ENCODE data around the gene FOXJ1.

FOXJ1 gene

DNA sequence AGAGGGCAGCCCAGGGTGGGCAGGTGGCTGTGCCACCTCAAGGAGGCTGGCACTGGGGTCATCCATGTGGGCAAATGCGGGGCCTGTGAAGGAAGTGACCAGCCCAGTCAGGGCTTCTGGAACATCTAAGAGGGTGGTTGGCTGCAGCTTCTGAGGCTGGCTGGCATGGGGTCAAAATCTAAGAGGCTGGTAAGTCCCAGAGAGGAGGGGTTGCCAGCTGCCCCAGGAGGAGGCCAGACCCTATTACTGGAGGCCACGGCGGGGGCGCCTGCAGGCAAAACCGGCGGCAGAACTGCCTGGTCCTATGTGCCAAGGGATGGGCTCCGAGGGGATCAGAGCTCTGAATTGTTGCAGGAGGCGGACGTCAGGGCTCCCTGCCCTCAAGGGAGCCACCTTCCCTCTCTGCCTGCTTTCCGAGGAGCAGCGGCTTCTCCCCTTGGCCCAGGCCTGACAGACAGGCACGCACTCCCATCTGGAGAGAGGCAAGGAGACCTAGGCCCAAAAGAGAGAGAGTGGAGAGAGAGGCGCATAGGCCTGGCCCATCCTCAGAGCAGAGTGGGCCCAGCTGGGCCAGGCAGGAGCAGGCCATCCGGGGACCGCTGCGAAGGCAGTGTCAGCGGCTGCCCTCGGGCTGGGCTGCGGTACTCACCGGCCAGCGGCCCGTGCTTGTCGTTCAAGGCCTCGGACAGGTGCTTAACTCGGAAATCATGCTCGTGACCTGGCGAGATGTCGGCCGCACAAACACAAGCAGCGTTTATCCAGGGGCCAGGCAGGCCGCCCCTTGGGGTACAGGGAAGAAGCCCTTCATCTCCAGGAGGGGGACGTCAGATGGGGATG is 51.1 kb downstream of the FOXJ1 start:
- DNase-seq: no peak

- DNase-seq: no peak
These were observed 52.0 kb downstream of the FOXJ1 start for GRCh38 chr17:76088868-76089576.

- DNase-seq: no peak
These were observed 52.8 kb downstream of the FOXJ1 start for GRCh38 chr17:76088041-76088867.

DNA sequence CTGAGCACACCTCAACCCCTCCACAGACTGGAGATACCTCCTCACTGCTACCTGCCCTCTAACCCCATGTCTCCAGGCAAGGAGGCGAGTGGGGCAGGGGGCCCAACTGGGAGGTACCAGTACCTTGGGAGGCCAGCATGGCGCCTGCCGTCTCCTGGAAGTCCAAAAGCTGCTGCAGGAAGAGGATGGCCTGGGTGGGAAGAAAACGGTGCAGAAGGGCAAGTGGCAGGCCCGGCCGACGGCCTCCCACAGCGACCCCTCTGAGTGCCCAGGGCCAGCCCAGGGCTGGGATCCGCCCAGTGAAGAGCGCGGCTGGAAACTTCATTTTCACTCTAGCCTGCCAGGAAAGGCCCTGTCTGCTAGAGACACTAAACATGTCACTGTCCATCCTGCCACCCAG is 53.5 kb downstream of the FOXJ1 start:
- DNase-seq: no peak

DNA sequence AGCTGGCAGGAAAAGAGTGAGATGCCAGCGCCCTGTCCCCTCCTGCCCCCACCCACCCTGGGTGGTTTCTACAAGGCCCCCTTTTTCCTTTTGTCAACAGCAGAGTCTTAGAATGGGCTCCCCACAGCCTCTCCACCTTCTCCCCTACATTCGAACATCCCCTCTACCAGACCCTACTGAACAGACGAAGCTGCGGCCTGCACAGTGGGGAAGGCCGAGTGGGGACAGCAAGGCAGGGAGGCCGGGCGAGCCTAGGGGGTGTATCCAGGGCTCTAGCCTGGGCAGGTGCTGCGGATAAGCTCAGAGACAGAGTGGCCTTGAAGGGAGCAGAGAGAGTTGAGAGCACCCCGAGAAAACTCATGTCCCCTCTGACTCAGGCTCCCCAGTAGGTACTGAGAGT is 54.7 kb downstream of the FOXJ1 start:
- no peak for DNase-seq

Measured in eye (tissue), 1 donor.